ENCODE data around the gene IL4. TPM values are rescaled to one million over a fixed set of nuclear protein-coding genes. Genes with fewer than 3 reads are reported as not detected.

IL4 gene
- total and polyA plus RNA-seq, 2 of the 13 experiments (the other 11 are each of a cell fraction or from before 2014, with no cell fraction given), result not detected

DNA sequence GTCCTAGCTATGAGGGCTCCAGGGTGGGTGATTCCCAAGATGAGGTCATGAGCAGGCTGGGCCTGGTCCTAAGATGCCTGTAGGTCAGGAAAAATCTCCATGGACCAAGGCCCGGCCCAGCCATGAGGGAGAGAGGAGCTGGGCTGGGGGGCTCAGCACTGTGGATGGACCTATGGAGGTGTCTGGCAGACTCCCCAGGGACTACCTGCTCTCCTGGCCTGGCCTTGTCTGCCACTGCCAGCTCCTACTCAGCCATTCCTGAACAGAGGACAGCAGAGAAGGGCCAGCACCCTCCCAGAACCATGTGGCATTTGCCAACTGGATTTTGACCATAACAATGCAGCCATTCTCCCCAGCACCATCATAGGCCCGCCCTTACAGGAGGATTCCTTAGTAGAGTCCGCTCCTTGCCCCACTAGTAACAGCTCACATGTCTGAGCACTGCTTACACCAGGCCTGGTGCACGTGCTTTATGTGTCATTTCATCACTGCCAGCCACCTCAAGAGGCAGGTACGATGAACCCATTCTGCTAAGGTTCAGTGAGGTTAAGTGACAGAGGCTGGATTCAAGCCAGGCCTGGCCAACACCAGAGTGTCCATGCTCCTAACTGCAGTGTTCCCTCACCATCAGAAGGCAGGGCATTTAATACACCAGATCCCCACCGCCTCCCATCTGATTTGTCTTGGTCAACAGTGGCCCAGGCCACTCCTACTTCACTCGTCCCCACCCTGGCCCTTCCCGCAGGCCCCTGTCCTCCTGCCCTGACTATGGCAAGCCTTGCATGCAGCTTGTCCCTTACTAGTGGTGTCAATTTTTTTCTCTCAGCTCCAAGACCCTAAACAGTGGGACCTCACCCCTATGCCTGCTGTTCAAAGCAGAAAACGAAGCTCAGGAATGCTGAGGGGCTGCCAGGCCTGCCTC is 15.1 kb upstream of the IL4 start (continued):
- no peak for TF ChIP-seq SKIL (CRISPR knock-in tag; IDR thresholded peaks at IDR 0.05; ENCODE audit: borderline replicate concordance)
- TF ChIP-seq RARG (CRISPR knock-in tag; IDR thresholded peaks at IDR 0.05; ENCODE audit: low read depth), result no peak
- no peak for TF ChIP-seq ZNF569 (CRISPR knock-in tag; IDR thresholded peaks at IDR 0.05; ENCODE audit: borderline replicate concordance)
- no peak for TF ChIP-seq ZNF337 (CRISPR knock-in tag; IDR thresholded peaks at IDR 0.05; ENCODE audit: borderline replicate concordance, low read depth)
- TF ChIP-seq CBFB (CRISPR knock-in tag; IDR thresholded peaks at IDR 0.05), result no peak
- no peak for TF ChIP-seq HHEX (CRISPR knock-in tag; IDR thresholded peaks at IDR 0.05)
- TF ChIP-seq ZFP36 (IDR thresholded peaks at IDR 0.05; ENCODE audit: borderline replicate concordance, low read depth, low read length, partially characterized antibody), result no peak
- TF ChIP-seq, protein P1, sequence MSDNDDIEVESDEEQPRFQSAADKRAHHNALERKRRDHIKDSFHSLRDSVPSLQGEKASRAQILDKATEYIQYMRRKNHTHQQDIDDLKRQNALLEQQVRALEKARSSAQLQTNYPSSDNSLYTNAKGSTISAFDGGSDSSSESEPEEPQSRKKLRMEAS (IDR thresholded peaks at IDR 0.05), result peak; percentile 73
- no peak for TF ChIP-seq ZNF580 (CRISPR knock-in tag; IDR thresholded peaks at IDR 0.05; ENCODE audit: borderline replicate concordance, low read depth)
- no peak for TF ChIP-seq ZNF749 (CRISPR knock-in tag; IDR thresholded peaks at IDR 0.05; ENCODE audit: borderline replicate concordance)
- TF ChIP-seq, protein P2, sequence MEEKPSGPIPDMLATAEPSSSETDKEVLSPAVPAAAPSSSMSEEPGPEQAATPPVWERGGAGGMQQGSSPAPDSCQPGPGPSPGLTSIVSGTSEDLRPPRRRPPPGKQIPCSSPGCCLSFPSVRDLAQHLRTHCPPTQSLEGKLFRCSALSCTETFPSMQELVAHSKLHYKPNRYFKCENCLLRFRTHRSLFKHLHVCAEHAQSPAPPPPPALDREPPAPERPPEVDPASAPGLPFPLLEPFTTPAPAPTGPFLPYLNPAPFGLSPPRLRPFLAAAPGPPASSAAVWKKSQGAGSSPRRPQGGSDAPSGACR (CRISPR knock-in tag; IDR thresholded peaks at IDR 0.05), result no peak
- no peak for TF ChIP-seq NFATC3 (CRISPR knock-in tag; IDR thresholded peaks at IDR 0.05)
- 0 out of 2 replicates have a peak, but pooled peaks have one; percentile 43 for TF ChIP-seq FOXO4 (CRISPR knock-in tag; conservative IDR thresholded peaks at IDR 0.05)
- TF ChIP-seq, protein P3, sequence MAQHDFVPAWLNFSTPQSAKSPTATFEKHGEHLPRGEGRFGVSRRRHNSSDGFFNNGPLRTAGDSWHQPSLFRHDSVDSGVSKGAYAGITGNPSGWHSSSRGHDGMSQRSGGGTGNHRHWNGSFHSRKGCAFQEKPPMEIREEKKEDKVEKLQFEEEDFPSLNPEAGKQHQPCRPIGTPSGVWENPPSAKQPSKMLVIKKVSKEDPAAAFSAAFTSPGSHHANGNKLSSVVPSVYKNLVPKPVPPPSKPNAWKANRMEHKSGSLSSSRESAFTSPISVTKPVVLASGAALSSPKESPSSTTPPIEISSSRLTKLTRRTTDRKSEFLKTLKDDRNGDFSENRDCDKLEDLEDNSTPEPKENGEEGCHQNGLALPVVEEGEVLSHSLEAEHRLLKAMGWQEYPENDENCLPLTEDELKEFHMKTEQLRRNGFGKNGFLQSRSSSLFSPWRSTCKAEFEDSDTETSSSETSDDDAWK (CRISPR knock-in tag; IDR thresholded peaks at IDR 0.05), result no peak
- no peak for TF ChIP-seq KLF13 (CRISPR knock-in tag; IDR thresholded peaks at IDR 0.05)
- peak; percentile 87 for TF ChIP-seq BHLHE40 (IDR thresholded peaks at IDR 0.05; ENCODE audit: low read length)
- TF ChIP-seq, protein P4, sequence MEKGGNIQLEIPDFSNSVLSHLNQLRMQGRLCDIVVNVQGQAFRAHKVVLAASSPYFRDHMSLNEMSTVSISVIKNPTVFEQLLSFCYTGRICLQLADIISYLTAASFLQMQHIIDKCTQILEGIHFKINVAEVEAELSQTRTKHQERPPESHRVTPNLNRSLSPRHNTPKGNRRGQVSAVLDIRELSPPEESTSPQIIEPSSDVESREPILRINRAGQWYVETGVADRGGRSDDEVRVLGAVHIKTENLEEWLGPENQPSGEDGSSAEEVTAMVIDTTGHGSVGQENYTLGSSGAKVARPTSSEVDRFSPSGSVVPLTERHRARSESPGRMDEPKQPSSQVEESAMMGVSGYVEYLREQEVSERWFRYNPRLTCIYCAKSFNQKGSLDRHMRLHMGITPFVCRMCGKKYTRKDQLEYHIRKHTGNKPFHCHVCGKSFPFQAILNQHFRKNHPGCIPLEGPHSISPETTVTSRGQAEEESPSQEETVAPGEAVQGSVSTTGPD (CRISPR knock-in tag; IDR thresholded peaks at IDR 0.05), result no peak
- no peak for TF ChIP-seq ZNF761 (CRISPR knock-in tag; conservative IDR thresholded peaks at IDR 0.05)
- no peak for TF ChIP-seq HOXA5 (CRISPR knock-in tag; IDR thresholded peaks at IDR 0.05)
- peak; percentile 16; the same call in 1 of the 2 replicates for TF ChIP-seq HNF4A (CRISPR knock-in tag; IDR thresholded peaks at IDR 0.05)
- peak; percentile 27; the same call in 1 of the 2 replicates for TF ChIP-seq SALL1 (CRISPR knock-in tag; IDR thresholded peaks at IDR 0.05)
- no peak for TF ChIP-seq ZNF441 (CRISPR knock-in tag; IDR thresholded peaks at IDR 0.05; ENCODE audit: borderline replicate concordance)

All from HepG2 (cell line).